NCI-H2227 (cell line): ENCODE measurements around the gene UGT8.
A peak's percentile ranks its signal among the peaks of the same experiment; 100 is the strongest.
"Not testable (repeated sequence)": the region's sequence is repeated elsewhere in the genome, so short reads cannot be mapped to it uniquely, and the experiment has no call there.

Experiments
- DNase-seq: peaks from one replicate; lab custom pipeline; 2025; ENCODE audit not compliant: unreplicated experiment; lab: John Stamatoyannopoulos, UW

UGT8 gene

GRCh38 chr4:114606245-114606644 lies 7.6 kb downstream of the UGT8 start:
- no peak for DNase-seq

GRCh38 chr4:114607056-114607455 lies 8.4 kb downstream of the UGT8 start:
- no peak for DNase-seq

- no peak for DNase-seq
Observed at GRCh38 chr4:114613560-114613959, 15.0 kb downstream of the UGT8 start.

DNA sequence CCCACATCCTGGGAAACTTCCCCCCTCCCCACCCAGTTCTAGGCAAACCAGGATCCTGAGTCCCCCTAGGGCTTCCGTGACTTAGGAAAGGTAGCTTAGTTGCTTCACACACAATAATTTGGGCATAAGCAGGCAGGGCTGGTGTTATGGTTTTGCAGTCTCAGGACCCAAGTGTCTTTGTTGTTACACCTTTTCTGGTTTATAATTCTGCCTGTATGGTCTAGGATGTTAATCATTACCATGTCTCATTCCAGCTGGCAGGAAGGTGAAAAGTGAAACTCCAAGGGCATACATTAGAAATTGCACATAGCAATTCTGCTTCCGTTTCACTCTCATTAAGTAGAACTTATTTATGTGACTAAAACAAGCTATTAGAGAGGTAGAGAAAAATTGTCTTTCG lies 16.8 kb downstream of the UGT8 start:
- no peak for DNase-seq

- DNase-seq, result peak; percentile 56
Observed at GRCh38 chr4:114616036-114616435, 17.4 kb downstream of the UGT8 start.

- no peak for DNase-seq
Observed at GRCh38 chr4:114626196-114626595, 27.6 kb downstream of the UGT8 start.

- no peak for DNase-seq
Observed at GRCh38 chr4:114636192-114636935, 37.8 kb downstream of the UGT8 start.

- DNase-seq, result no peak
Observed at GRCh38 chr4:114642173-114642780, 43.7 kb downstream of the UGT8 start.

DNA sequence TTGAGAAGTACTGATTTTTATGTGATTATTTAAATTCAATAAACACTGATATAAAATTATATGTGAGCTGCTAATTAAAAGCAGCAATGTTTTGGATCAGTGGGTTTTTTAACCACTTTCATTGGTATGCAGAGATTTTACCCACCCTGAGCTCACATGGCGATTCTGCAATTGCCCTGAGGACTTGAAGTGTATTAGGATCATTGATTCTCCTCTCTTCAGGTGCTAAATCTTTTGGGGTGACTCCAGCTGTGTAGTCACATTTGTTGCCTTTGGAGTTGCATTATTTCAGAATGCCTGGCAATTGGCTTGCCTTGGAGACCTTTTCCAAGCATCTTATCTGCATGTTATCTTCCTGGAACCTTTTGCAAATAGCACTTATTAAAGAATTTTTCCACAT lies 51.3 kb downstream of the UGT8 start:
- no peak for DNase-seq

- DNase-seq, result no peak
Observed at GRCh38 chr4:114653675-114654074, 55.1 kb downstream of the UGT8 start.

DNA sequence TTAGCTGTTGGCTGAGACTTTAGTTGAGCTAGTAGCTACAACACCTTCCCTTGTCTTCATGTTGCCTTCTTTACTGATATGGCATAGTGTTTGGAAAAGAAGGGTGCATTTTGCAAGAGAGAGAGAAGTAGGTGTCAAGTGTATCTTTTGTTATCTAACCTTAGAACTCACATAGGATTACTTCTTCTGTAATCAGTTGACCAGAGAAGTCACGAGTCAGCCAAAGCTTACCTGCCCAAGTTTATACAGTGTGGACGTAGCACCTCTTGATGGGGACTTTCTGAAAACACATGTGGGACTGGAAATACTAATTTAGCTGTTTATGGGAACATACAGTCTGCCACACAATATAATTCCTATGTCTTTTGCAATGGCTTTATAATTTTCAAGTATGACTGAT lies 56.0 kb downstream of the UGT8 start:
- no peak for DNase-seq

- no peak for DNase-seq
Observed at GRCh38 chr4:114658179-114658578, 59.6 kb downstream of the UGT8 start.

DNA sequence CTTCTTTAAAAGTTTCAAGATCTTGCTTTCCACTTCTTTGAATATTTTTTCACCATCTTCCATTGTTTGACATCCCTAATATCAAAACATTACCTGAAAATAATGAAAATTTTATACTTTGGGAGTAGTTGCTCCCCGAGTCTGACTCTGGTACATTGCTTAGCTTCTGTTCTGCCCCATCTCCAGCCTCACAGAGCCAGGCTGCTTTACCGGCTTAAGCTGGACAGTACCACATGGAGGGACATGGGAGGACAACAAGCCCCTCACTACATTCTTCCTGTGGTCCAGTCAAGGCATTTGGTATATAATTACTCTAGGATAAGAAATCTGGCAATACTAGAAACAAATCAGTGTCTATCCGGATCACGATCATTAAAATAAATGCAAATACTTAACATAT lies 60.2 kb downstream of the UGT8 start:
- no peak for DNase-seq

GRCh38 chr4:114659386-114660008 lies 60.9 kb downstream of the UGT8 start:
- peak; percentile 70 for DNase-seq

GRCh38 chr4:114663083-114663482 lies 64.5 kb downstream of the UGT8 start:
- no peak for DNase-seq

DNA sequence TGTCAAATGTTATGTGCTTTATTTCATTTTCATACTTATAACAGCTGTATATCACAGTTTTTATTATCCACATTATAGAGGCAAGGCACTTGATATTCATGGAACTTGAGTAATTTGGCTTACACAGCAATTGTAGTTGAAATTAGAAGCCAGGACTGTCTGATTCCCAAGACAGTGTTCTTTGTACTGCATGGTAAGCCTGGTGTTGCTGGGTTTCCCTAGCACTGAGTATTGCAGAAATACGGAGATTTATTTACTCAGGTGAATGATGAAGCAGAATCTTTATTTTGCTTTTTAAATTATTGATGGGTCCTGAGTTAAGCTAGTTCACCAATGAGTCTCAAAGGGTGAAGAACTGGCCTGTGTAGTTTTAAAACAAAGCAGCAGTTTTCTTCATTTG lies 70.0 kb downstream of the UGT8 start:
- DNase-seq, result no peak

DNA sequence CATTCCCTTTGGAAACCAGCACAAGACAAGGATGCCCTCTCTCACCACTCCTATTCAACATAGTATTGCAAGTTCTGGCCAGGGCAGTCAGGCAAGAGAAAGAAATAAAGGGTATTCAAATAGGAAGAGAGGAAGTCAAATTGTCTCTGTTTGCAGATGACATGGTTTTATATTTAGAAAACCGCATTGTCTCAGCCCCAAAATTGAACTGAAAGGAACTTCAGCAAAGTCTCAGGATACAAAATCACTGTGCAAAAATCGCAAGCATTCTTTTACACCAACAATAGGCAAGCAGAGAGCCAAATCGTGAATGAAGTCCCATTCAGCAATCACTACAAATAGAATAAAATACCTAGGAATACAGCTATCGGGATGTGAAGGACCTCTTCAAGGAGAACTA lies 72.1 kb downstream of the UGT8 start:
- not testable (repeated sequence) for DNase-seq

GRCh38 chr4:114673306-114673705 lies 74.7 kb downstream of the UGT8 start:
- DNase-seq, result no peak

DNA sequence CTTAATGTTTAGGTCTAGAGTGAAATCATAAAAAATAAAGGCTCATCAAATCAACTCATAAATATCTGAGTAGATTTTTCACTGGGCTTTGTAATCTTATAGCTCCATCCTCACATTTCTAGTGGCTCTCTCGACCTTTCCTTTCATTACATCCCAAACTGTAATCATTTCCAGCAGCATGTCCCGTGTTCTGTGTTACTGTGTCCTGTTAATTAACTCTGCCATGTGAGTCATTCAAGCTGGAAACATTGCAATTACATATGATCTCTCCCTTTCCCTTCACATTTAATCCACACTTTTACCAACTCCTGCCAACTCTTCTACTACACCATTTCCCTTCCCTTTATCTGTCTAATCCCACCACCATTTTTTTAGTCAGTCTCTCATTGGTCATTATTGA lies 75.5 kb downstream of the UGT8 start:
- DNase-seq, result no peak

DNA sequence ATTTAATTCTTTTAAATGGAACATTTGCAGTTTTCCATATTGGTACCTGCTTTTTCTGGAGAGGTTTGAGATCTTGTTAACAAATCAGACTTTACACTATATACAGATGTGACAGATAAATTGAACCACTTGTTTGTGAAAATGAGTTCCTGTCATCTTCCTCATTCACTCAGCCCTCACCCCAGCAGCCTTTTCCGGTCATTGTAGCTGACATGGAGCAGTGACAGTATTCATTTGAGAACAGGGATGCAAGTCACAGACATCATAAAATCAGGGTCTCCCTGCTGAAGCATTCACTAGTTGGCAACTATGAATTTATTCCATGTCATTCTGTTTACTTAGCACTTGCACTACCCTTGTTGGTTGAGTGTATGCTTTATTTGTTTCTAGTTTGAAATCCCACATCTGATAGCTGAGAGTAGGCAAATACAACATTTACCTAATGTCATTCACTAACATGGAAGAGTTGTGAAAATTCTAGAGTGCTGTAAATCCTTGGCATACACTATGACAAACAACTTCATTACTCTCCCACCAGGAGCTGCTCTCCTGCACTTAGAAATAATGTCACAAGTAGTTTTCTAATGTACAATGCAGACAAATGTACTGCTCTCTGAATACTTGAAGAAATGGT lies 78.9 kb downstream of the UGT8 start:
- DNase-seq, result no peak

DNA sequence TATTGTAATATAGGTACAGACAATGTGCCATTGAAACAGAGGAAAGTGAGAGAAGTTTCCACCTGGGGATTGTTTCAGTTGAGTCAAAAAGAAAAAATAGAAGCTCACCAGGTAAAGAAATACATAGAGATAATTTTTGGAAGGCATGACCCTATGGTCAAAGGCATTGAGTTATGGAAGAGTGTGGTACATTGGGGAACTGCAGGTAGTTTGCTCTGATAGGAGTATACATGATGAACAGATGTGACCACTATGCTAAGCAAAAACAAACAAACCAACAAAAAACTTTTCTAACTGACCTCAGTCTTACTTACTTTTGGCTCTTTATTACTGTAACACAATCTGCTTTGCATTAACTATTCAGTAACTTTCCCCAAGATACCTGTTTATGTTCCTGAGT lies 85.9 kb downstream of the UGT8 start:
- DNase-seq, result no peak

DNA sequence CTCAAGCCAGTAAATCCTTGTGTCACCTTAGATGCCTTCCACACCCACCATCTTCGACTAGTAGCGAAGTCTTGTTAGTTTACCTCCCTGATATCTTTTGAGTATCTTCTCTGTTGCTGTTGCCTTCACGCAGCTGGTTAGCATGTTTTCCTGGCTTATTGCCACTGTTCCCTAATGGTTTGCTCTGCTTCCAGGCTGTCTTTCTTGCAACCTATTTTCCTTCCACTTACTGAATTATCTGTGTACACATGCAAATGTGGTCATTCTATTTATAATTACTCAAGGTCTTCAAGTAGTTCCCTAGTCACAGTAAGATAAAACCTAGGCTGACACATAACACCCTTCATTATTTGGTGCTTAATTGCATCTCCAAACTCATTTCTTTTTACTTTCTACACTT lies 89.5 kb downstream of the UGT8 start:
- no peak for DNase-seq
